BLaER1 treated with 17β-estradiol and CSF1 and Interleukin-3, amounts not matched to agents 10 nM and 100 nM (cell line): Measurements from ENCODE around the gene ITGB7.

Experiments used
- H3K27ac ChIP-seq, 11 experiments: shearing (Covaris generic); formaldehyde crosslinking; 2 replicates each; pipeline ENCODE4 v1.8.1; 2022
- H3K27me3 ChIP-seq, 11 experiments: shearing (Covaris generic); formaldehyde crosslinking; 2 replicates each; pipeline ENCODE4 v1.8.1; 2022
- H3K36me3 ChIP-seq, 11 experiments: shearing (Covaris generic); formaldehyde crosslinking; 2 replicates each; pipeline ENCODE4 v1.8.1; 2022
- H3K4me1 ChIP-seq, 10 experiments: shearing (Covaris generic); formaldehyde crosslinking; 2 replicates each; pipeline ENCODE4 v1.8.1; 2022
- H3K4me2 ChIP-seq, 11 experiments: shearing (Covaris generic); formaldehyde crosslinking; 2 replicates each; pipeline ENCODE4 v1.8.1; 2022
- H3K4me3 ChIP-seq, 10 experiments: shearing (Covaris generic); formaldehyde crosslinking; 2 replicates each; pipeline ENCODE4 v1.8.1; 2022
- H3K9ac ChIP-seq, 11 experiments: shearing (Covaris generic); formaldehyde crosslinking; 2 replicates each; pipeline ENCODE4 v1.8.1; 2022
- H3K9me3 ChIP-seq, 11 experiments: shearing (Covaris generic); formaldehyde crosslinking; replicated peaks in 1 of 11; 2 replicates each; pipeline ENCODE4 v1.8.1; 2022
- H4K20me1 ChIP-seq, 11 experiments: shearing (Covaris generic); formaldehyde crosslinking; 2 replicates each; pipeline ENCODE4 v1.8.1; 2022
- Cebpa-rat ChIP-seq, 11 experiments: shearing (Covaris generic); IDR thresholded peaks; 2 replicates each; pipeline ENCODE4 v1.8.1; 2022

ITGB7 gene

GRCh38 chr12:53215497-53215896, 8.4 kb upstream of the ITGB7 start:
- Histone ChIP-seq H3K27me3 (no peaks in the 10 kb centered on the region), H3K4me3 (peak overlapping the region in 5 of 10 experiments; percentile 39 to 86 (median 79); a peak in 6 of 20 replicates), H3K4me1 (peaks cover 77 to 90% (median 86%) of the 10 kb centered on the region in 10 experiments), H4K20me1 (peaks cover 0 to 6% (median 0%) of the 10 kb centered on the region in 11 experiments; a peak in 3 of 22 replicates), H3K9me3 (no peaks in the 10 kb centered on the region), H3K27ac (peak overlapping the region in 10 of 11 experiments; percentile 72 to 83 (median 80); a peak in 19 of 22 replicates), H3K4me2 (peak overlapping the region; percentile 77 to 99 (median 97)), H3K36me3 (peaks cover 20 to 51% (median 40%) of the 10 kb centered on the region in 11 experiments), H3K9ac (peak overlapping the region in 10 of 11 experiments; percentile 23 to 83 (median 66); a peak in 14 of 22 replicates)
- TF ChIP-seq Cebpa-rat (IDR thresholded peaks at IDR 0.05): no peak

- H3K4me2 ChIP-seq: peak overlapping the region; percentile 77 to 99 (median 97)
- no peak for TF ChIP-seq Cebpa-rat (IDR thresholded peaks at IDR 0.05)
- H3K9ac ChIP-seq: peak overlapping the region; percentile 23 to 83 (median 65); a peak in 19 of 22 replicates
- H3K36me3 ChIP-seq: peaks cover 20 to 57% (median 47%) of the 10 kb centered on the region in 11 experiments
- H3K27me3 ChIP-seq: no peaks in the 10 kb centered on the region
- H3K4me1 ChIP-seq: peaks cover 83 to 97% (median 91%) of the 10 kb centered on the region in 10 experiments
- peak overlapping the region in 10 of 11 experiments; percentile 39 to 83 (median 80); a peak in 18 of 22 replicates for H3K27ac ChIP-seq
- H3K4me3 ChIP-seq: peak overlapping the region in 6 of 10 experiments; percentile 33 to 86 (median 70); a peak in 11 of 20 replicates
- H4K20me1 ChIP-seq: peaks cover 0 to 6% (median 0%) of the 10 kb centered on the region in 11 experiments; a peak in 3 of 22 replicates
- no peaks in the 10 kb centered on the region for H3K9me3 ChIP-seq
Measured at GRCh38 chr12:53214687-53215455, 7.8 kb upstream of the ITGB7 start.

GRCh38 chr12:53214221-53214620, 7.2 kb upstream of the ITGB7 start:
- Histone ChIP-seq H3K4me1 (peaks cover 86 to 100% (median 94%) of the 10 kb centered on the region in 10 experiments), H3K4me2 (peak overlapping the region; percentile 77 to 99 (median 97)), H4K20me1 (peaks cover 0 to 6% (median 0%) of the 10 kb centered on the region in 11 experiments; a peak in 3 of 22 replicates), H3K27ac (peak overlapping the region in 9 of 11 experiments; percentile 39 to 83 (median 80); a peak in 16 of 22 replicates), H3K36me3 (peaks cover 20 to 59% (median 48%) of the 10 kb centered on the region in 11 experiments), H3K9me3 (no peaks in the 10 kb centered on the region), H3K4me3 (peak overlapping the region in 6 of 10 experiments; percentile 33 to 86 (median 70); a peak in 9 of 20 replicates), H3K9ac (peak overlapping the region in 10 of 11 experiments; percentile 23 to 83 (median 66); a peak in 16 of 22 replicates), H3K27me3 (no peaks in the 10 kb centered on the region)
- TF ChIP-seq Cebpa-rat (IDR thresholded peaks at IDR 0.05): no peak

GRCh38 chr12:53213348-53213747, 6.3 kb upstream of the ITGB7 start:
- Histone ChIP-seq H4K20me1 (peaks cover 0 to 6% (median 0%) of the 10 kb centered on the region in 11 experiments; a peak in 3 of 22 replicates), H3K4me3 (peak overlapping the region in 2 of 10 experiments; percentile 62 to 79; a peak in 5 of 20 replicates), H3K9ac (peak overlapping the region in 8 of 11 experiments; percentile 25 to 83 (median 64); a peak in 10 of 22 replicates), H3K36me3 (peaks cover 20 to 59% (median 48%) of the 10 kb centered on the region in 11 experiments), H3K27me3 (no peaks in the 10 kb centered on the region), H3K4me1 (peaks cover 88 to 100% (median 95%) of the 10 kb centered on the region in 10 experiments), H3K27ac (peak overlapping the region in 4 of 11 experiments; percentile 2 to 83 (median 74); a peak in 6 of 22 replicates), H3K9me3 (no peaks in the 10 kb centered on the region), H3K4me2 (peak overlapping the region; percentile 77 to 99 (median 97))
- TF ChIP-seq Cebpa-rat (IDR thresholded peaks at IDR 0.05): no peak

- Histone ChIP-seq H3K9me3 (no peaks in the 10 kb centered on the region), H3K4me1 (peaks cover 88 to 100% (median 95%) of the 10 kb centered on the region in 10 experiments), H3K4me2 (peak overlapping the region in 10 of 11 experiments; percentile 50 to 98 (median 96); a peak in 18 of 22 replicates), H3K27ac (peak overlapping the region in 2 of 11 experiments; percentile 2 to 20; a peak in 1 of 22 replicates), H3K27me3 (no peaks in the 10 kb centered on the region), H3K9ac (peak overlapping the region in 5 of 11 experiments; percentile 1 to 64 (median 25); a peak in 5 of 22 replicates), H4K20me1 (peaks cover 0 to 6% (median 0%) of the 10 kb centered on the region in 11 experiments; a peak in 3 of 22 replicates), H3K36me3 (peaks cover 20 to 59% (median 48%) of the 10 kb centered on the region in 11 experiments), H3K4me3 (peak overlapping the region in 2 of 10 experiments; percentile 13 to 79; a peak in 4 of 20 replicates)
- TF ChIP-seq Cebpa-rat (IDR thresholded peaks at IDR 0.05): no peak
Measured at GRCh38 chr12:53212931-53213330, 5.9 kb upstream of the ITGB7 start.

- peaks cover 0 to 6% (median 0%) of the 10 kb centered on the region in 11 experiments; a peak in 3 of 22 replicates for H4K20me1 ChIP-seq
- H3K4me1 ChIP-seq: peaks cover 88 to 100% (median 95%) of the 10 kb centered on the region in 10 experiments
- H3K36me3 ChIP-seq: peaks cover 20 to 59% (median 48%) of the 10 kb centered on the region in 11 experiments
- peak overlapping the region in 8 of 11 experiments; percentile 6 to 97 (median 90); a peak in 12 of 22 replicates for H3K27ac ChIP-seq
- peak overlapping the region in 8 of 11 experiments; percentile 3 to 80 (median 28); a peak in 7 of 22 replicates for H3K9ac ChIP-seq
- TF ChIP-seq Cebpa-rat (IDR thresholded peaks at IDR 0.05): no peak
- H3K4me3 ChIP-seq: peak overlapping the region in 1 of 10 experiments; percentile 21; a peak in 1 of 20 replicates
- no peaks in the 10 kb centered on the region for H3K9me3 ChIP-seq
- H3K4me2 ChIP-seq: peak overlapping the region; percentile 8 to 99 (median 96); a peak in 18 of 22 replicates
- H3K27me3 ChIP-seq: no peaks in the 10 kb centered on the region
Measured at GRCh38 chr12:53211476-53212381, 4.7 kb upstream of the ITGB7 start.

- no peaks in the 10 kb centered on the region for H3K27me3 ChIP-seq
- H3K9me3 ChIP-seq: no peaks in the 10 kb centered on the region
- H3K4me2 ChIP-seq: peak overlapping the region; percentile 20 to 99 (median 96)
- H4K20me1 ChIP-seq: peaks cover 0 to 11% (median 0%) of the 10 kb centered on the region in 11 experiments; a peak in 3 of 22 replicates
- H3K36me3 ChIP-seq: peaks cover 20 to 59% (median 48%) of the 10 kb centered on the region in 11 experiments
- H3K27ac ChIP-seq: peak overlapping the region in 9 of 11 experiments; percentile 82 to 97 (median 91); a peak in 16 of 22 replicates
- peaks cover 88 to 100% (median 95%) of the 10 kb centered on the region in 10 experiments for H3K4me1 ChIP-seq
- TF ChIP-seq Cebpa-rat (IDR thresholded peaks at IDR 0.05): no peak
- H3K4me3 ChIP-seq: peak overlapping the region in 1 of 10 experiments; percentile 14; a peak in 1 of 20 replicates
- peak overlapping the region in 9 of 11 experiments; percentile 12 to 80 (median 30); a peak in 11 of 22 replicates for H3K9ac ChIP-seq
Measured at GRCh38 chr12:53210843-53211242, 3.8 kb upstream of the ITGB7 start.
